ENCODE results near the gene EMP2.

- TF ChIP-seq POLR2AphosphoS5 (IDR thresholded peaks at IDR 0.05; ENCODE audit: insufficient read depth in 1 of 2, low read depth in 1 of 2) (no peak), CTCF (IDR thresholded peaks at IDR 0.05) (no peak)
Observed at GRCh38 chr16:10543231-10543977, 37.0 kb downstream of the EMP2 start.

Data from vagina (tissue), 2 donors.